ENCODE data around the gene ATP5MC3.

ATP5MC3 gene

GRCh38 chr2:175147186-175147585, 34.3 kb downstream of the ATP5MC3 start:
- no peak overlapping the region for H3K9ac ChIP-seq (ENCODE audit: low read length)
- H4K20me1 ChIP-seq (ENCODE audit: insufficient read depth, low read length): no peaks in the 10 kb centered on the region
- H3F3A ChIP-seq (ENCODE audit: insufficient read depth, low read length): no peaks in the 10 kb centered on the region
- no peak for DNase-seq
- H3K4me3 ChIP-seq (ENCODE audit: low read length): no peak overlapping the region
- H3K4me2 ChIP-seq (ENCODE audit: low read depth, low read length): no peak overlapping the region
- no peaks in the 10 kb centered on the region for H3K36me3 ChIP-seq (replicated peaks; ENCODE audit: insufficient read depth, low read length)
- no peaks in the 10 kb centered on the region for H3K9me2 ChIP-seq (replicated peaks; ENCODE audit: insufficient read depth, low read length)
- no peak for TF ChIP-seq EZH2phosphoT487 (IDR thresholded peaks at IDR 0.05; ENCODE audit: low read length)
- no peak for TF ChIP-seq CTCF (IDR thresholded peaks at IDR 0.05; ENCODE audit: low read length)
- TF ChIP-seq EZH2 (optimal IDR thresholded peaks at IDR 0.05; ENCODE audit: low read depth, low read length): no peak
- H3K9me3 ChIP-seq (replicated peaks; ENCODE audit: insufficient read depth, low read length): no peaks in the 10 kb centered on the region
- H2AFZ ChIP-seq (ENCODE audit: low read length): no peak overlapping the region
- no peaks in the 10 kb centered on the region for H3K27me3 ChIP-seq (replicated peaks; ENCODE audit: insufficient read depth, low read length)
- no peak overlapping the region for H3K27ac ChIP-seq (ENCODE audit: low read length)
- H3K4me1 ChIP-seq (ENCODE audit: low read length): 0 out of 2 replicates have a peak, but pooled peaks cover 6% of the 10 kb centered on the region
- peaks cover 99% of the 10 kb centered on the region for H3K79me2 ChIP-seq (ENCODE audit: low read length)

GRCh38 chr2:175143678-175144077, 37.8 kb downstream of the ATP5MC3 start:
- Histone ChIP-seq H3K27me3 (replicated peaks; ENCODE audit: insufficient read depth, low read length) (no peaks in the 10 kb centered on the region), H4K20me1 (ENCODE audit: insufficient read depth, low read length) (no peaks in the 10 kb centered on the region), H3K4me3 (ENCODE audit: low read length) (no peak overlapping the region), H3K36me3 (replicated peaks; ENCODE audit: insufficient read depth, low read length) (no peaks in the 10 kb centered on the region), H2AFZ (ENCODE audit: low read length) (no peak overlapping the region), H3K9me2 (replicated peaks; ENCODE audit: insufficient read depth, low read length) (no peaks in the 10 kb centered on the region), H3K79me2 (ENCODE audit: low read length) (peaks cover 97% of the 10 kb centered on the region), H3F3A (ENCODE audit: insufficient read depth, low read length) (no peaks in the 10 kb centered on the region), H3K4me2 (ENCODE audit: low read depth, low read length) (no peak overlapping the region), H3K9ac (ENCODE audit: low read length) (no peak overlapping the region), H3K4me1 (ENCODE audit: low read length) (peaks cover 8% of the 10 kb centered on the region), H3K9me3 (replicated peaks; ENCODE audit: insufficient read depth, low read length) (no peaks in the 10 kb centered on the region), H3K27ac (ENCODE audit: low read length) (no peak overlapping the region)
- TF ChIP-seq EZH2phosphoT487 (IDR thresholded peaks at IDR 0.05; ENCODE audit: low read length) (no peak), CTCF (IDR thresholded peaks at IDR 0.05; ENCODE audit: low read length) (no peak), EZH2 (optimal IDR thresholded peaks at IDR 0.05; ENCODE audit: low read depth, low read length) (no peak)
- no peak for DNase-seq

- Histone ChIP-seq H3K4me2 (ENCODE audit: low read depth, low read length) (no peak overlapping the region), H3K79me2 (ENCODE audit: low read length) (peaks cover 97% of the 10 kb centered on the region), H4K20me1 (ENCODE audit: insufficient read depth, low read length) (no peaks in the 10 kb centered on the region), H3F3A (ENCODE audit: insufficient read depth, low read length) (no peaks in the 10 kb centered on the region; the same call in 1 of the 2 replicates), H3K4me1 (ENCODE audit: low read length) (peaks cover 13% of the 10 kb centered on the region), H3K27me3 (replicated peaks; ENCODE audit: insufficient read depth, low read length) (no peaks in the 10 kb centered on the region), H3K9me3 (replicated peaks; ENCODE audit: insufficient read depth, low read length) (no peaks in the 10 kb centered on the region), H3K4me3 (ENCODE audit: low read length) (no peak overlapping the region), H3K36me3 (replicated peaks; ENCODE audit: insufficient read depth, low read length) (no peaks in the 10 kb centered on the region), H3K9me2 (replicated peaks; ENCODE audit: insufficient read depth, low read length) (no peaks in the 10 kb centered on the region), H3K27ac (ENCODE audit: low read length) (no peak overlapping the region), H3K9ac (ENCODE audit: low read length) (no peak overlapping the region), H2AFZ (ENCODE audit: low read length) (no peak overlapping the region)
- no peak for TF ChIP-seq EZH2phosphoT487 (IDR thresholded peaks at IDR 0.05; ENCODE audit: low read length)
- no peak for TF ChIP-seq CTCF (IDR thresholded peaks at IDR 0.05; ENCODE audit: low read length)
- no peak for DNase-seq
Observed at GRCh38 chr2:175143191-175143590, 38.3 kb downstream of the ATP5MC3 start.

All from MM.1S (cell line).